Measurements from ENCODE around the gene ARHGAP31. TPM values are rescaled to one million over a fixed set of nuclear protein-coding genes. Genes with fewer than 3 reads are reported as not detected.
"Not testable (repeated sequence)": the region's sequence is repeated elsewhere in the genome, so short reads cannot be mapped to it uniquely, and the experiment has no call there.

The ARHGAP31 gene
- polyA plus RNA-seq, 3 donors, result 4.7 to 9.8 (median 7.6) TPM

- Histone ChIP-seq H3K36me3 (replicated peaks in 1 of 2; ENCODE audit: control insufficient read depth in 1 of 2, insufficient read depth in 2 of 2, low read length in 2 of 2) (peaks cover 0 to 21% of the 10 kb centered on the region in 2 donors), H4K20me1 (ENCODE audit: insufficient read depth, low read length) (peaks cover 66% of the 10 kb centered on the region), H3K79me2 (ENCODE audit: insufficient read depth, low read length) (peaks cover 52% of the 10 kb centered on the region), H3K4me1 (ENCODE audit: control insufficient read depth in 1 of 2, insufficient read depth in 2 of 2, low read length in 2 of 2) (peaks cover 36 to 54% of the 10 kb centered on the region in 2 donors), H3K9me3 (replicated peaks in 1 of 2; ENCODE audit: control insufficient read depth in 1 of 2, insufficient read depth in 1 of 2, low read length in 2 of 2) (no peaks in the 10 kb centered on the region), H3K9ac (ENCODE audit: insufficient read depth, low read length, poor library complexity, severe bottlenecking) (peak overlapping the region; percentile 49), H2AFZ (ENCODE audit: insufficient read depth, low read depth, low read length, poor library complexity, severe bottlenecking) (peak overlapping the region; percentile 68), H3K27me3 (ENCODE audit: control insufficient read depth in 2 of 2, insufficient read depth in 2 of 2, low read length in 2 of 2) (no peaks in the 10 kb centered on the region), H3K4me2 (replicated peaks; ENCODE audit: extremely low read depth, low read length, poor library complexity, severe bottlenecking) (peak overlapping the region; percentile 58), H3K27ac (ENCODE audit: low read depth in 1 of 2, low read length in 2 of 2) (peak overlapping the region in 1 of 2 donors; percentile 75), H3K4me3 (replicated peaks in 1 of 3; ENCODE audit: low read depth in 2 of 3, low read length in 3 of 3) (peak overlapping the region in 1 of 3 experiments; percentile 60)
- peak overlapping the region in 6 of 7 donors; percentile 2 to 86 (median 66) for H3K27ac Mint-ChIP-seq
- no CpG with 5 or more reads among the region's 1 CpG for WGBS (ENCODE audit: insufficient coverage)
- peaks cover 34 to 55% of the 10 kb centered on the region in 2 donors for H3K36me3 Mint-ChIP-seq
- DNase-seq, result peak in 2 of 3 donors; percentile 35 to 56
- peak overlapping the region in 1 of 2 donors; percentile 46 for H3K4me3 Mint-ChIP-seq
- peaks cover 0 to 2% (median 0%) of the 10 kb centered on the region in 3 donors for H3K27me3 Mint-ChIP-seq (ENCODE audit: low read depth in 3 of 3)
- intact Hi-C loops (cut with micrococcal nuclease), result no loop called here
- H3K9me3 Mint-ChIP-seq, result no peaks in the 10 kb centered on the region
- peaks cover 63% of the 10 kb centered on the region for H3K4me1 Mint-ChIP-seq
- TF ChIP-seq CTCF (IDR thresholded peaks at IDR 0.05), result no peak
These were observed 11.1 kb downstream of the ARHGAP31 start for GRCh38 chr3:119305286-119305685.

- H3K27ac Mint-ChIP-seq; H3K27me3 Mint-ChIP-seq (ENCODE audit: low read depth in 3 of 3); DNase-seq; H3K27ac ChIP-seq (ENCODE audit: low read depth in 1 of 2, low read length in 2 of 2); H3K9me3 ChIP-seq (replicated peaks in 1 of 2; ENCODE audit: control insufficient read depth in 1 of 2, insufficient read depth in 1 of 2, low read length in 2 of 2); H3K4me2 ChIP-seq (replicated peaks; ENCODE audit: extremely low read depth, low read length, poor library complexity, severe bottlenecking); H3K9ac ChIP-seq (ENCODE audit: insufficient read depth, low read length, poor library complexity, severe bottlenecking); H3K9me3 Mint-ChIP-seq; H2AFZ ChIP-seq (ENCODE audit: insufficient read depth, low read depth, low read length, poor library complexity, severe bottlenecking); H3K27me3 ChIP-seq (ENCODE audit: control insufficient read depth in 2 of 2, insufficient read depth in 2 of 2, low read length in 2 of 2); H3K4me3 ChIP-seq (replicated peaks in 1 of 3; ENCODE audit: low read depth in 2 of 3, low read length in 3 of 3); H3K4me3 Mint-ChIP-seq; intact Hi-C loops (cut with micrococcal nuclease): not testable (repeated sequence)
- Histone ChIP-seq H3K79me2 (ENCODE audit: insufficient read depth, low read length) (peaks cover 50% of the 10 kb centered on the region), H3K36me3 (replicated peaks in 1 of 2; ENCODE audit: control insufficient read depth in 1 of 2, insufficient read depth in 2 of 2, low read length in 2 of 2) (peaks cover 0 to 21% of the 10 kb centered on the region in 2 donors), H3K4me1 (ENCODE audit: control insufficient read depth in 1 of 2, insufficient read depth in 2 of 2, low read length in 2 of 2) (peaks cover 34 to 54% of the 10 kb centered on the region in 2 donors), H4K20me1 (ENCODE audit: insufficient read depth, low read length) (peaks cover 72% of the 10 kb centered on the region)
- 97% methylated on average over 7 of the region's 9 CpGs for WGBS (ENCODE audit: insufficient coverage)
- peaks cover 62% of the 10 kb centered on the region for H3K4me1 Mint-ChIP-seq
- peaks cover 39 to 65% of the 10 kb centered on the region in 2 donors for H3K36me3 Mint-ChIP-seq
These were observed 12.2 kb downstream of the ARHGAP31 start for GRCh38 chr3:119306378-119306777.
